Neutrophil (primary cell): ENCODE data around the gene BCL10.

Experiments used
- H3K27ac ChIP-seq: fragments of 200-600 bp; sonication (generic); 2 replicates; pipeline ENCODE4 v1.5.1; 2016; ENCODE audit warnings: mild to moderate bottlenecking, moderate library complexity
- H3K27me3 ChIP-seq: fragments of 200-600 bp; sonication (generic); 2 replicates; pipeline ENCODE4 v1.6.0; 2016; ENCODE audit warnings: mild to moderate bottlenecking
- H3K36me3 ChIP-seq: fragments of 200-600 bp; sonication (generic); 2 replicates; pipeline ENCODE4 v1.5.1; 2017
- H3K4me1 ChIP-seq, 2 experiments: fragments of 200-600 bp in 1 of 2; sonication (generic) in 1 of 2; 1 replicate in 1 of 2; 2 replicates in 1 of 2; pipeline versions ENCODE4 v1.5.1 to v1.6.1; 2013 to 2016; ENCODE audit warnings: low read depth in 1 of 2, low read length in 1 of 2, mild to moderate bottlenecking in 1 of 2, moderate library complexity in 1 of 2; ENCODE audit not compliant: control insufficient read depth in 1 of 2, insufficient read depth in 1 of 2
- H3K4me3 ChIP-seq, 2 experiments: fragments of 200-600 bp in 1 of 2; sonication (generic) in 1 of 2; 1 replicate in 1 of 2; 2 replicates in 1 of 2; pipeline ENCODE4 v1.5.1; 2013 to 2016; ENCODE audit warnings: low read depth in 1 of 2, low read length in 1 of 2, mild to moderate bottlenecking in 1 of 2, moderate library complexity in 1 of 2
- H3K9me3 ChIP-seq: fragments of 200-600 bp; sonication (generic); 2 replicates; pipeline ENCODE4 v1.5.1; 2016
- TF ChIP-seq, protein P1 (sequence below): fragments of 200-600 bp; sonication (generic); IDR thresholded peaks from 2 replicates; pipeline ENCODE4 v1.5.1; 2016; ENCODE audit warnings: antibody characterized with exemption

Gene BCL10

DNA sequence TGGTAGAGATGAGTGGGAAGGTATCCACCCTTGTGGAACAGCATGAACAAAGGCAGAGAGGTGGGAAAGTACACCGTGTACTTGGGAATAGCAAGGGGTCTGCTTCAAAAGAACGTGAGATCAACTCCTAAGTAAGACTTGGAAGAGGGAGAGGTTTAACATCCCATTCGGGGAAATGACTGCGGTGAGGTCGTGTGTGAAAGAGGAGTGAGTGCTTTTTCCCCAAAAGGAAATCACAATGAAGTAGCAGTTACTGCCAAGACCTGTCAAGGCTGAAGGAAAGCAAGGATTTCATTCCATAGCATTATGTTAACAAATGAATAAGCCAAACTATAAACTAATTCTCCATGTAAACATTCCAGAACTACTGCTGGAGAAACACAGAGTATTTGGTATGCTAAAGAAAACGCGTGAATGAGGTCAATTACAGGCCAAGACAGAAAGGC is 55.7 kb downstream of the BCL10 start:
- no peak overlapping the region for H3K4me3 ChIP-seq
- H3K9me3 ChIP-seq, result no peaks in the 10 kb centered on the region
- no peaks in the 10 kb centered on the region for H3K27me3 ChIP-seq
- TF ChIP-seq, protein P1, sequence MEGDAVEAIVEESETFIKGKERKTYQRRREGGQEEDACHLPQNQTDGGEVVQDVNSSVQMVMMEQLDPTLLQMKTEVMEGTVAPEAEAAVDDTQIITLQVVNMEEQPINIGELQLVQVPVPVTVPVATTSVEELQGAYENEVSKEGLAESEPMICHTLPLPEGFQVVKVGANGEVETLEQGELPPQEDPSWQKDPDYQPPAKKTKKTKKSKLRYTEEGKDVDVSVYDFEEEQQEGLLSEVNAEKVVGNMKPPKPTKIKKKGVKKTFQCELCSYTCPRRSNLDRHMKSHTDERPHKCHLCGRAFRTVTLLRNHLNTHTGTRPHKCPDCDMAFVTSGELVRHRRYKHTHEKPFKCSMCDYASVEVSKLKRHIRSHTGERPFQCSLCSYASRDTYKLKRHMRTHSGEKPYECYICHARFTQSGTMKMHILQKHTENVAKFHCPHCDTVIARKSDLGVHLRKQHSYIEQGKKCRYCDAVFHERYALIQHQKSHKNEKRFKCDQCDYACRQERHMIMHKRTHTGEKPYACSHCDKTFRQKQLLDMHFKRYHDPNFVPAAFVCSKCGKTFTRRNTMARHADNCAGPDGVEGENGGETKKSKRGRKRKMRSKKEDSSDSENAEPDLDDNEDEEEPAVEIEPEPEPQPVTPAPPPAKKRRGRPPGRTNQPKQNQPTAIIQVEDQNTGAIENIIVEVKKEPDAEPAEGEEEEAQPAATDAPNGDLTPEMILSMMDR, result no peak
- H3K4me1 ChIP-seq, result peaks cover 0 to 10% of the 10 kb centered on the region in 2 experiments
- no peaks in the 10 kb centered on the region for H3K36me3 ChIP-seq
- H3K27ac ChIP-seq, result no peak overlapping the region

DNA sequence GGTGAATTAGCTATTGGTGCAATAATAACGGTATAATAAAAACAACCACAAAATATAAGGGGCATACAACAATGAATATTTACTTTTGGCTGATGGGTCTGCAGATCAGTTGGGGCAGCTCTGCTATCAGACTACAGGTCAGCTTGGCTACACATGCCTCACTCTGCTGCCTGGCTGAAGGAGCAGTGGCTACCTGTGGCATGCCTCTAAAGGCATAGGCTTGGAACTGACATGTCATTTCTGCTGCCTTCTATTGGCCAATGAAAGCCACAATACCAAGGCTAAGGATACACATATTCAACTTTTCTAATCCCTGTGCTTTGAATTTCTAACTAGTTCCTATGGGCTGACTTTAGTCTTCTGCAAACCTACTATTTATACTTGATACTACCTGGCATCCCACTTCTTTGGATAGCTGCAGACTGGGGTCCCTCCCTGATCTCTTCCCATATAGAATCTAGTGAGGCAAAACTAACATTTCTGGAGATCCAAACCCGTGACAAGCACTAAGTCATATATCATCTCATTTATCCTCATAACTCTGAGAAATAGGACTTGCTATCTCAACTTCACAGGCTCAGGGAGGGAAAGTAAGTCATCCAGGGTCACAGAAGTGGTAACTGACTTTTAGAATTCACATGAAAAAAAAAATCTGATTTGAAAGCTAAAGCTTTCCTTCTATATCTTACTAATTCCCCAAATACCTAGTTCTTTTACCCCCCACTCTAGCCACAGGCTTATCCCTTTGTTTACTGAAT is 56.4 kb downstream of the BCL10 start:
- H3K36me3 ChIP-seq, result no peaks in the 10 kb centered on the region
- no peaks in the 10 kb centered on the region for H3K9me3 ChIP-seq
- H3K4me3 ChIP-seq, result no peak overlapping the region
- H3K27ac ChIP-seq, result no peak overlapping the region
- peaks cover 0 to 3% of the 10 kb centered on the region in 2 experiments for H3K4me1 ChIP-seq
- TF ChIP-seq, protein P1, result no peak
- H3K27me3 ChIP-seq, result no peaks in the 10 kb centered on the region

DNA sequence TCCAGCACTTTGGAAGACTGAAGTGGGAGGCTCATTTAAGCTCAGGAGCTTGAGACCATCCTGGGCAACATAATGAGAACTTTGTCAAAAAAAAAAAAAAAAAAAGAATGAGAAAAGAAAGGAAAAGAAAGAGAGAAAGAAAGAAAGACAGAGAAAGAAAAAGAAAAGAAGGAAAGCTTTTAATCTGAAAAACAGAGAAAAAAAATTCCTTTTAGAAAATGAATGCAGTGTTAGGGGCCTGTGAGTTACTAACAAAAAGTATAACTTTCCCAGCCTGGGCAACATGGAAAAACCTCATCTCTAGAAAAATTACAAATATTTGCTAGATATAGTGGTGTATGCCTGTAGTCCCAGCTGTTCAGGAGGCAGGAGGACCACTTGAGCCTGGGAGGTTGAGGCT is 59.7 kb downstream of the BCL10 start:
- H3K36me3 ChIP-seq, result no peaks in the 10 kb centered on the region
- TF ChIP-seq, protein P1, result no peak
- no peak overlapping the region for H3K4me3 ChIP-seq
- H3K4me1 ChIP-seq, result no peaks in the 10 kb centered on the region
- no peak overlapping the region for H3K27ac ChIP-seq
- H3K9me3 ChIP-seq, result no peaks in the 10 kb centered on the region
- H3K27me3 ChIP-seq, result no peaks in the 10 kb centered on the region
